Liver (tissue), 3 donors: Measurements from ENCODE around the gene TGM4.

Source experiments
- FOXA2 ChIP-seq: IDR thresholded peaks from 2 replicates; pipeline ENCODE4 v1.6.1; 2016; ENCODE audit warnings: antibody characterized with exemption
- GABPA ChIP-seq, 2 donors: IDR thresholded peaks in 1 of 2; conservative IDR thresholded peaks in 1 of 2; 2 replicates each; pipeline ENCODE4 v1.6.1; 2016; ENCODE audit warnings: antibody characterized with exemption in 2 of 2, mild to moderate bottlenecking in 1 of 2, moderate library complexity in 1 of 2
- HNF4G ChIP-seq: IDR thresholded peaks from 2 replicates; pipeline ENCODE4 v1.6.1; 2016; ENCODE audit warnings: antibody characterized with exemption
- JUND ChIP-seq, 2 donors: IDR thresholded peaks; 2 replicates each; pipeline ENCODE4 v1.6.1; 2016; ENCODE audit warnings: antibody characterized with exemption in 2 of 2
- NR2F2 ChIP-seq: IDR thresholded peaks from 2 replicates; pipeline ENCODE4 v1.6.1; 2016; ENCODE audit warnings: antibody characterized with exemption
- RAD21 ChIP-seq, 2 donors: IDR thresholded peaks; 2 replicates each; pipeline ENCODE4 v1.6.1; 2016; ENCODE audit warnings: antibody characterized with exemption in 2 of 2, mild to moderate bottlenecking in 2 of 2
- SP1 ChIP-seq: IDR thresholded peaks from 2 replicates; pipeline ENCODE4 v1.6.1; 2018; ENCODE audit warnings: antibody characterized with exemption, mild to moderate bottlenecking
- TAF1 ChIP-seq: conservative IDR thresholded peaks from 2 replicates; pipeline ENCODE4 v1.6.1; 2016; ENCODE audit warnings: antibody characterized with exemption, mild to moderate bottlenecking
- YY1 ChIP-seq: IDR thresholded peaks from 2 replicates; pipeline ENCODE4 v1.6.1; 2016; ENCODE audit warnings: antibody characterized with exemption, mild to moderate bottlenecking
- TF ChIP-seq, protein P1 (sequence below): fragments of 150-350 bp; IDR thresholded peaks from 2 replicates; pipeline ENCODE4 v1.5.1; 2017; ENCODE audit warnings: improper control_type of control experiment, low read depth, low read length; ENCODE audit not compliant: missing input control
- TF ChIP-seq, protein P2 (sequence below): IDR thresholded peaks from 2 replicates; pipeline ENCODE4 v1.6.1; 2016; ENCODE audit warnings: antibody characterized with exemption
- TF ChIP-seq, protein P3 (sequence below): IDR thresholded peaks from 2 replicates; pipeline ENCODE4 v1.6.1; 2016; ENCODE audit warnings: antibody characterized with exemption
- TF ChIP-seq, protein P4 (sequence below): IDR thresholded peaks from 2 replicates; pipeline ENCODE4 v1.6.1; 2016; ENCODE audit warnings: antibody characterized with exemption
- donor health status: healthy.
- donor health status: healthy.

DNA sequence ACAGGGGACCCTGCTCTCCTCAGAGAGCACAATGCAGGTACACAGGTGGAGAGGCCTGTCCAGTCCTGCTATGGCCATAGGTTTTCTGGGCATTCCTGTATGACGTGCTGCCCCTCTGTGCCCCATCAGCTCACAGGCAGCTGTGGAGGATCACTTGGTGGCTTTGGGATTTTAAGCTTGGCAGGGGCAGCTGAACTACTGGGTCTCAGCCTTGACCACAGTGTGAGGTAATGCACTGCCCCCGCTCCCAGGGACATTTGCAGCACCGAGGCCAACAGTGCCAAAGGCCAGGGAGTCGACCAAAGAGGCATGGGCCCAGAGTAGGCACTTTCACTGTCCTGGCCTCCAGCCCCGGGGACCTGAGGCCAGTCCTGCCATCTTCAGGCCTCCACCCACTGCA is 55.4 kb downstream of the TGM4 start:
- TF ChIP-seq SP1 (no peak), JUND (IDR thresholded peaks at IDR 0.05) (no peak), YY1 (no peak), TAF1 (no peak), RAD21 (IDR thresholded peaks at IDR 0.05) (no peak), HNF4G (no peak), GABPA (IDR thresholded peaks at IDR 0.05 in 1 of 2, conservative IDR thresholded peaks at IDR 0.05 in 1 of 2) (no peak), FOXA2 (no peak), NR2F2 (no peak)
- TF ChIP-seq, protein P1, sequence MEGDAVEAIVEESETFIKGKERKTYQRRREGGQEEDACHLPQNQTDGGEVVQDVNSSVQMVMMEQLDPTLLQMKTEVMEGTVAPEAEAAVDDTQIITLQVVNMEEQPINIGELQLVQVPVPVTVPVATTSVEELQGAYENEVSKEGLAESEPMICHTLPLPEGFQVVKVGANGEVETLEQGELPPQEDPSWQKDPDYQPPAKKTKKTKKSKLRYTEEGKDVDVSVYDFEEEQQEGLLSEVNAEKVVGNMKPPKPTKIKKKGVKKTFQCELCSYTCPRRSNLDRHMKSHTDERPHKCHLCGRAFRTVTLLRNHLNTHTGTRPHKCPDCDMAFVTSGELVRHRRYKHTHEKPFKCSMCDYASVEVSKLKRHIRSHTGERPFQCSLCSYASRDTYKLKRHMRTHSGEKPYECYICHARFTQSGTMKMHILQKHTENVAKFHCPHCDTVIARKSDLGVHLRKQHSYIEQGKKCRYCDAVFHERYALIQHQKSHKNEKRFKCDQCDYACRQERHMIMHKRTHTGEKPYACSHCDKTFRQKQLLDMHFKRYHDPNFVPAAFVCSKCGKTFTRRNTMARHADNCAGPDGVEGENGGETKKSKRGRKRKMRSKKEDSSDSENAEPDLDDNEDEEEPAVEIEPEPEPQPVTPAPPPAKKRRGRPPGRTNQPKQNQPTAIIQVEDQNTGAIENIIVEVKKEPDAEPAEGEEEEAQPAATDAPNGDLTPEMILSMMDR, result no peak
- TF ChIP-seq, protein P2, sequence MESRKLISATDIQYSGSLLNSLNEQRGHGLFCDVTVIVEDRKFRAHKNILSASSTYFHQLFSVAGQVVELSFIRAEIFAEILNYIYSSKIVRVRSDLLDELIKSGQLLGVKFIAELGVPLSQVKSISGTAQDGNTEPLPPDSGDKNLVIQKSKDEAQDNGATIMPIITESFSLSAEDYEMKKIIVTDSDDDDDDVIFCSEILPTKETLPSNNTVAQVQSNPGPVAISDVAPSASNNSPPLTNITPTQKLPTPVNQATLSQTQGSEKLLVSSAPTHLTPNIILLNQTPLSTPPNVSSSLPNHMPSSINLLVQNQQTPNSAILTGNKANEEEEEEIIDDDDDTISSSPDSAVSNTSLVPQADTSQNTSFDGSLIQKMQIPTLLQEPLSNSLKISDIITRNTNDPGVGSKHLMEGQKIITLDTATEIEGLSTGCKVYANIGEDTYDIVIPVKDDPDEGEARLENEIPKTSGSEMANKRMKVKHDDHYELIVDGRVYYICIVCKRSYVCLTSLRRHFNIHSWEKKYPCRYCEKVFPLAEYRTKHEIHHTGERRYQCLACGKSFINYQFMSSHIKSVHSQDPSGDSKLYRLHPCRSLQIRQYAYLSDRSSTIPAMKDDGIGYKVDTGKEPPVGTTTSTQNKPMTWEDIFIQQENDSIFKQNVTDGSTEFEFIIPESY, result no peak
- TF ChIP-seq, protein P3, sequence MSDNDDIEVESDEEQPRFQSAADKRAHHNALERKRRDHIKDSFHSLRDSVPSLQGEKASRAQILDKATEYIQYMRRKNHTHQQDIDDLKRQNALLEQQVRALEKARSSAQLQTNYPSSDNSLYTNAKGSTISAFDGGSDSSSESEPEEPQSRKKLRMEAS, result no peak
- TF ChIP-seq, protein P4, sequence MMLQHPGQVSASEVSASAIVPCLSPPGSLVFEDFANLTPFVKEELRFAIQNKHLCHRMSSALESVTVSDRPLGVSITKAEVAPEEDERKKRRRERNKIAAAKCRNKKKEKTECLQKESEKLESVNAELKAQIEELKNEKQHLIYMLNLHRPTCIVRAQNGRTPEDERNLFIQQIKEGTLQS, result no peak
